NCI-H748 (cell line): ENCODE data around the gene ZCCHC14.
"Not testable (repeated sequence)": the region's sequence is repeated elsewhere in the genome, so short reads cannot be mapped to it uniquely, and the experiment has no call there.

Source experiments
- DNase-seq: peaks from one replicate; lab custom pipeline; 2025; ENCODE audit not compliant: unreplicated experiment; lab: John Stamatoyannopoulos, UW

ZCCHC14 gene

GRCh38 chr16:87412371-87412995 lies 80.3 kb downstream of the ZCCHC14 start:
- DNase-seq: no peak

GRCh38 chr16:87411375-87412271 lies 81.2 kb downstream of the ZCCHC14 start:
- DNase-seq: no peak

- no peak for DNase-seq
These were observed 81.9 kb downstream of the ZCCHC14 start for GRCh38 chr16:87410968-87411367.

- DNase-seq: no peak
These were observed 82.3 kb downstream of the ZCCHC14 start for GRCh38 chr16:87410530-87410929.

GRCh38 chr16:87409781-87410180 lies 83.0 kb downstream of the ZCCHC14 start:
- no peak for DNase-seq

GRCh38 chr16:87409153-87409552 lies 83.7 kb downstream of the ZCCHC14 start:
- no peak for DNase-seq

GRCh38 chr16:87407511-87408112 lies 85.2 kb downstream of the ZCCHC14 start:
- no peak for DNase-seq

- DNase-seq: no peak
These were observed 86.2 kb downstream of the ZCCHC14 start for GRCh38 chr16:87406495-87407088.

GRCh38 chr16:87404764-87405625 lies 87.8 kb downstream of the ZCCHC14 start:
- no peak for DNase-seq

GRCh38 chr16:87395181-87395842 lies 97.5 kb downstream of the ZCCHC14 start:
- DNase-seq: no peak

- no peak for DNase-seq
These were observed 99.2 kb downstream of the ZCCHC14 start for GRCh38 chr16:87393680-87394055.

- DNase-seq: peak; percentile 45
These were observed 99.8 kb downstream of the ZCCHC14 start for GRCh38 chr16:87392821-87393679.

GRCh38 chr16:87391950-87392820 lies 100.6 kb downstream of the ZCCHC14 start, which contains the start of gene MAP1LC3B:
MAP1LC3B (plus strand) TSS chr16:87392336; CDS start chr16:87392428, 92 bp downstream.
- DNase-seq: peak; percentile 89

GRCh38 chr16:87391324-87391949 lies 101.4 kb downstream of the ZCCHC14 start:
- peak; percentile 29 for DNase-seq

GRCh38 chr16:87390641-87391323 lies 102.0 kb downstream of the ZCCHC14 start:
- DNase-seq: no peak

- not testable (repeated sequence) for DNase-seq
These were observed 102.9 kb downstream of the ZCCHC14 start for GRCh38 chr16:87389914-87390313.

GRCh38 chr16:87389245-87389644 lies 103.6 kb downstream of the ZCCHC14 start:
- DNase-seq: no peak
